ENCODE measurements around the gene SLC30A9. TPM values are rescaled to one million over a fixed set of nuclear protein-coding genes. Genes with fewer than 3 reads are reported as not detected.

SLC30A9 gene
- total and polyA plus RNA-seq, 7 experiments from 2014 or later, result 21.4 to 42.1 (median 32.7) TPM

GRCh38 chr4:42119886-42120285 is 129.6 kb downstream of the SLC30A9 start:
- H3K9me3 ChIP-seq (ENCODE audit: control insufficient read depth in 2 of 3, low read length in 3 of 3), result no peaks in the 10 kb centered on the region
- Mint-ChIP-seq H3K4me1 (no peaks in the 10 kb centered on the region), H3K4me3 (no peak overlapping the region), H3K36me3 (no peaks in the 10 kb centered on the region), H3K27ac (no peak overlapping the region), H3K27me3 (peaks cover 3 to 32% (median 19%) of the 10 kb centered on the region in 5 donors), H3K9me3 (no peaks in the 10 kb centered on the region)
- ATAC-seq, result no peak
- no peaks in the 10 kb centered on the region for H3K36me3 ChIP-seq (ENCODE audit: control insufficient read depth in 2 of 3, insufficient read depth in 3 of 3, low read length in 3 of 3)
- H3K4me3 ChIP-seq (ENCODE audit: low read length), result no peak overlapping the region
- intact Hi-C loops (cut with micrococcal nuclease), result no loop called here
- DNase-seq, result no peak
- no peak overlapping the region for H3K27ac ChIP-seq (ENCODE audit: low read depth, low read length)
- no peaks in the 10 kb centered on the region for H3K27me3 ChIP-seq (ENCODE audit: control insufficient read depth in 2 of 2, insufficient read depth in 2 of 2, low read length in 2 of 2)
- no peaks in the 10 kb centered on the region for H3K4me1 ChIP-seq (ENCODE audit: control insufficient read depth in 2 of 2, insufficient read depth in 2 of 2, low read length in 2 of 2)
- ChIA-PET POLR2A (no interaction called here), CTCF (no interaction called here)

GRCh38 chr4:42122237-42122636 is 131.9 kb downstream of the SLC30A9 start:
- ChIA-PET POLR2A (no interaction called here), CTCF (no interaction called here)
- Mint-ChIP-seq H3K27me3 (peaks cover 3 to 27% (median 11%) of the 10 kb centered on the region in 5 donors), H3K27ac (no peak overlapping the region), H3K9me3 (no peaks in the 10 kb centered on the region), H3K4me3 (no peak overlapping the region), H3K4me1 (no peaks in the 10 kb centered on the region), H3K36me3 (no peaks in the 10 kb centered on the region)
- Histone ChIP-seq H3K4me3 (ENCODE audit: low read length) (no peak overlapping the region), H3K27ac (ENCODE audit: low read depth, low read length) (no peak overlapping the region), H3K27me3 (ENCODE audit: control insufficient read depth in 2 of 2, insufficient read depth in 2 of 2, low read length in 2 of 2) (no peaks in the 10 kb centered on the region), H3K9me3 (ENCODE audit: control insufficient read depth in 2 of 3, low read length in 3 of 3) (no peaks in the 10 kb centered on the region), H3K4me1 (ENCODE audit: control insufficient read depth in 2 of 2, insufficient read depth in 2 of 2, low read length in 2 of 2) (no peaks in the 10 kb centered on the region), H3K36me3 (ENCODE audit: control insufficient read depth in 2 of 3, insufficient read depth in 3 of 3, low read length in 3 of 3) (no peaks in the 10 kb centered on the region)
- intact Hi-C loops (cut with micrococcal nuclease), result no loop called here
- ATAC-seq (no peak), DNase-seq (no peak)

DNA sequence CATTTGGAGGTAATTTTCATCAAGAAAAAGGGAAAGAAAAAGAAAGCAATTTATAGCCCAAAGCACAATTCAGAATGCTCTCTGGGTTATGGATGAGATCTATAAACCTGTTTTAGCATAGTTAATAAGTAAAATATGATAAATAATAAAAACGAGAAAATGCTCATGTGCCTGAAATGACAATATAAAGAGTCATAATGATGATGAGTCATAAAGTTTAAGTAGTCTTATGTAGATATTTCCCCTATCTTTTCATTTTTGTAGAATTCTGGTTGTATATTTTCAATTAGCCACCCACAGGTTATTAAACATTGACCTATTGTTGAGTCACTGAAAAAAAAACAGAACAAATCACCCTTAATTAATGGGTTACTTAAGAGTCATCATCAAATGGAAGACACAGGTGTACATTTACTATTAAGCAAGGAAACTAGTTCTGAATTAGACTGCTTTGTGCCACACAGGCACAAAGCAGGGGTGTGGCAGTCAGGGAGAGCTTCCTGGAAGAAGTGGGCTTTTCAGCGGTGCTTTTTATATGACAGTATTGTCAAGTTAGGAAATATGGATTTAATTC is 132.8 kb downstream of the SLC30A9 start:
- intact Hi-C loops (cut with micrococcal nuclease), result no loop called here
- Histone ChIP-seq H3K4me1 (ENCODE audit: control insufficient read depth in 2 of 2, insufficient read depth in 2 of 2, low read length in 2 of 2) (no peaks in the 10 kb centered on the region), H3K9me3 (ENCODE audit: control insufficient read depth in 2 of 3, low read length in 3 of 3) (no peaks in the 10 kb centered on the region), H3K27ac (ENCODE audit: low read depth, low read length) (no peak overlapping the region), H3K27me3 (ENCODE audit: control insufficient read depth in 2 of 2, insufficient read depth in 2 of 2, low read length in 2 of 2) (no peaks in the 10 kb centered on the region), H3K36me3 (ENCODE audit: control insufficient read depth in 2 of 3, insufficient read depth in 3 of 3, low read length in 3 of 3) (no peaks in the 10 kb centered on the region), H3K4me3 (ENCODE audit: low read length) (no peak overlapping the region)
- Mint-ChIP-seq H3K27me3 (peaks cover 3 to 27% (median 14%) of the 10 kb centered on the region in 5 donors), H3K27ac (no peak overlapping the region), H3K9me3 (no peaks in the 10 kb centered on the region), H3K4me3 (no peak overlapping the region), H3K4me1 (no peaks in the 10 kb centered on the region), H3K36me3 (no peaks in the 10 kb centered on the region)
- no peak for ATAC-seq
- ChIA-PET POLR2A (no interaction called here), CTCF (no interaction called here)
- DNase-seq, result no peak

GRCh38 chr4:42132099-42132498 is 141.8 kb downstream of the SLC30A9 start:
- H3K4me1 ChIP-seq (ENCODE audit: control insufficient read depth in 2 of 2, insufficient read depth in 2 of 2, low read length in 2 of 2), result no peaks in the 10 kb centered on the region
- H3K36me3 ChIP-seq (ENCODE audit: control insufficient read depth in 2 of 3, insufficient read depth in 3 of 3, low read length in 3 of 3), result no peaks in the 10 kb centered on the region
- CTCF ChIA-PET, result no interaction called here
- no peaks in the 10 kb centered on the region for H3K27me3 ChIP-seq (ENCODE audit: control insufficient read depth in 2 of 2, insufficient read depth in 2 of 2, low read length in 2 of 2)
- Mint-ChIP-seq H3K4me1 (no peaks in the 10 kb centered on the region), H3K4me3 (no peak overlapping the region), H3K9me3 (peaks cover 0 to 3% (median 0%) of the 10 kb centered on the region in 11 donors), H3K36me3 (no peaks in the 10 kb centered on the region), H3K27ac (no peak overlapping the region), H3K27me3 (peaks cover under 1 to 15% (median 6%) of the 10 kb centered on the region in 5 donors)
- no peaks in the 10 kb centered on the region for H3K9me3 ChIP-seq (ENCODE audit: control insufficient read depth in 2 of 3, low read length in 3 of 3)
- ATAC-seq (no peak), DNase-seq (no peak)
- POLR2A ChIA-PET, result no interaction called here
- intact Hi-C loops (cut with micrococcal nuclease), result no loop called here
- no peak overlapping the region for H3K27ac ChIP-seq (ENCODE audit: low read depth, low read length)
- no peak overlapping the region for H3K4me3 ChIP-seq (ENCODE audit: low read length)

DNA sequence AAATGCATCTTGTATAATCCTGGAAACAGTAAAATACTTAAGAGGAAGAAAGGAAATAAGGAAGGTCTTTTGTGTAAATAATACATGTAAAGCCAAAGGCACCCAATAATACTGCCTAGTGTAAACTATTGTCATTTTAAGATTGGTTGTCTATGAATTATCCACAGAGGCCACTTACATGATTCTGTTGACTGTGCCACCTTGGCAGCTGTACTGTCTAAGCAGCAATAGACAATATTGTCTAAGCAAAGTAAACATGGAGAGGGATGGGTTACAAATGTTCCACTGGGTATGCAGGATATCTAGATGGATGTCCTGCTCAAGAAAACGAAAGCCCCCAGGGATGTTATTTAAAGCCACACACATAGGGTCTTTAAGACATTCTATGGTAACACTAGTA is 142.7 kb downstream of the SLC30A9 start:
- DNase-seq (no peak), ATAC-seq (no peak)
- no peak overlapping the region for H3K4me3 ChIP-seq (ENCODE audit: low read length)
- intact Hi-C loops (cut with micrococcal nuclease), result no loop called here
- Mint-ChIP-seq H3K4me1 (no peaks in the 10 kb centered on the region), H3K36me3 (no peaks in the 10 kb centered on the region), H3K27me3 (peaks cover 0 to 11% (median 6%) of the 10 kb centered on the region in 5 donors), H3K4me3 (no peak overlapping the region), H3K27ac (no peak overlapping the region), H3K9me3 (peaks cover 0 to 4% (median 0%) of the 10 kb centered on the region in 11 donors)
- H3K4me1 ChIP-seq (ENCODE audit: control insufficient read depth in 2 of 2, insufficient read depth in 2 of 2, low read length in 2 of 2), result no peaks in the 10 kb centered on the region
- POLR2A ChIA-PET, result no interaction called here
- H3K36me3 ChIP-seq (ENCODE audit: control insufficient read depth in 2 of 3, insufficient read depth in 3 of 3, low read length in 3 of 3), result no peaks in the 10 kb centered on the region
- no peaks in the 10 kb centered on the region for H3K27me3 ChIP-seq (ENCODE audit: control insufficient read depth in 2 of 2, insufficient read depth in 2 of 2, low read length in 2 of 2)
- no peak overlapping the region for H3K27ac ChIP-seq (ENCODE audit: low read depth, low read length)
- CTCF ChIA-PET, result no interaction called here
- H3K9me3 ChIP-seq (ENCODE audit: control insufficient read depth in 2 of 3, low read length in 3 of 3), result no peaks in the 10 kb centered on the region

GRCh38 chr4:42136371-42136770 is 146.0 kb downstream of the SLC30A9 start:
- peaks cover 0 to 18% (median 6%) of the 10 kb centered on the region in 5 donors for H3K27me3 Mint-ChIP-seq
- Histone ChIP-seq H3K9me3 (ENCODE audit: control insufficient read depth in 2 of 3, low read length in 3 of 3) (no peaks in the 10 kb centered on the region), H3K36me3 (ENCODE audit: control insufficient read depth in 2 of 3, insufficient read depth in 3 of 3, low read length in 3 of 3) (no peaks in the 10 kb centered on the region), H3K27ac (ENCODE audit: low read depth, low read length) (no peak overlapping the region), H3K4me3 (ENCODE audit: low read length) (no peak overlapping the region), H3K4me1 (ENCODE audit: control insufficient read depth in 2 of 2, insufficient read depth in 2 of 2, low read length in 2 of 2) (no peaks in the 10 kb centered on the region), H3K27me3 (ENCODE audit: control insufficient read depth in 2 of 2, insufficient read depth in 2 of 2, low read length in 2 of 2) (peaks cover 0 to 3% of the 10 kb centered on the region in 2 donors)
- DNase-seq (no peak), ATAC-seq (no peak)
- H3K27ac Mint-ChIP-seq, result no peak overlapping the region
- POLR2A ChIA-PET, result no interaction called here
- no peak overlapping the region for H3K4me3 Mint-ChIP-seq
- CTCF ChIA-PET, result no interaction called here
- H3K9me3 Mint-ChIP-seq, result peaks cover 0 to 2% (median 0%) of the 10 kb centered on the region in 11 donors
- H3K36me3 Mint-ChIP-seq, result no peaks in the 10 kb centered on the region
- no peaks in the 10 kb centered on the region for H3K4me1 Mint-ChIP-seq
- intact Hi-C loops (cut with micrococcal nuclease), result no loop called here

Data from naive thymus-derived CD4-positive, alpha-beta T cell (primary cell).